Fibroblast of pulmonary artery (primary cell): ENCODE data around the gene OR7A10.

ENCODE experiments used
- DNase-seq: peaks from one replicate; pipeline ENCODE4 v3.0.0-alpha.2; 2010; ENCODE audit warnings: low read depth
- H3K4me3 ChIP-seq: replicated peaks from 2 replicates; pipeline ENCODE4 v1.5.1; 2011; ENCODE audit warnings: low read depth, mild to moderate bottlenecking, control low read depth, low read length, moderate library complexity
- TF ChIP-seq, protein P1 (sequence below): IDR thresholded peaks from 2 replicates; pipeline ENCODE4 v1.5.1; 2011; ENCODE audit warnings: mild to moderate bottlenecking, control low read depth, low read length, inconsistent platforms; ENCODE audit errors: missing control alignments

The OR7A10 gene

GRCh38 chr19:14843578-14843977 is 5.1 kb downstream of the OR7A10 start:
- TF ChIP-seq, protein P1, sequence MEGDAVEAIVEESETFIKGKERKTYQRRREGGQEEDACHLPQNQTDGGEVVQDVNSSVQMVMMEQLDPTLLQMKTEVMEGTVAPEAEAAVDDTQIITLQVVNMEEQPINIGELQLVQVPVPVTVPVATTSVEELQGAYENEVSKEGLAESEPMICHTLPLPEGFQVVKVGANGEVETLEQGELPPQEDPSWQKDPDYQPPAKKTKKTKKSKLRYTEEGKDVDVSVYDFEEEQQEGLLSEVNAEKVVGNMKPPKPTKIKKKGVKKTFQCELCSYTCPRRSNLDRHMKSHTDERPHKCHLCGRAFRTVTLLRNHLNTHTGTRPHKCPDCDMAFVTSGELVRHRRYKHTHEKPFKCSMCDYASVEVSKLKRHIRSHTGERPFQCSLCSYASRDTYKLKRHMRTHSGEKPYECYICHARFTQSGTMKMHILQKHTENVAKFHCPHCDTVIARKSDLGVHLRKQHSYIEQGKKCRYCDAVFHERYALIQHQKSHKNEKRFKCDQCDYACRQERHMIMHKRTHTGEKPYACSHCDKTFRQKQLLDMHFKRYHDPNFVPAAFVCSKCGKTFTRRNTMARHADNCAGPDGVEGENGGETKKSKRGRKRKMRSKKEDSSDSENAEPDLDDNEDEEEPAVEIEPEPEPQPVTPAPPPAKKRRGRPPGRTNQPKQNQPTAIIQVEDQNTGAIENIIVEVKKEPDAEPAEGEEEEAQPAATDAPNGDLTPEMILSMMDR: no peak
- DNase-seq: no peak
- no peak overlapping the region for H3K4me3 ChIP-seq

GRCh38 chr19:14843169-14843568 is 5.6 kb downstream of the OR7A10 start:
- no peak for DNase-seq
- TF ChIP-seq, protein P1: no peak
- H3K4me3 ChIP-seq: no peak overlapping the region

DNA sequence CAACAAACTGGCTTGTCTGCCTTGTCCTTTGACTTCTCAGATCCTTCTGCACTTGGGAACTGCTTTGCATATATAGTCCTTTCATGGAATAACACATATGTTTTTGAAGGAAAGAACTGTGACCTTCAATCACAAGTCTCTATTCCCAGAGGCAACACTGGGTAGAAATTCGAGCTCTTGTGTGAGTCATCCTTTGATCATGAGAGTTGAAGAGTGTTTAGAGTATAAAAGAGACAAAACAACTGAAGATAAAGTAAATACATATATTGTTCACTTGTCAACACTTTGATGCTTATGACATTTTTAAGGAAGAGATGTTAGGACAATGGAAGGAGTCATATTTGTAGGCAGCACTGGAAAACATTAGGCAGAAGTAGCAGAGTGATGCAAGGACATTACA is 8.5 kb downstream of the OR7A10 start:
- no peak for DNase-seq
- no peak overlapping the region for H3K4me3 ChIP-seq
- TF ChIP-seq, protein P1: no peak

DNA sequence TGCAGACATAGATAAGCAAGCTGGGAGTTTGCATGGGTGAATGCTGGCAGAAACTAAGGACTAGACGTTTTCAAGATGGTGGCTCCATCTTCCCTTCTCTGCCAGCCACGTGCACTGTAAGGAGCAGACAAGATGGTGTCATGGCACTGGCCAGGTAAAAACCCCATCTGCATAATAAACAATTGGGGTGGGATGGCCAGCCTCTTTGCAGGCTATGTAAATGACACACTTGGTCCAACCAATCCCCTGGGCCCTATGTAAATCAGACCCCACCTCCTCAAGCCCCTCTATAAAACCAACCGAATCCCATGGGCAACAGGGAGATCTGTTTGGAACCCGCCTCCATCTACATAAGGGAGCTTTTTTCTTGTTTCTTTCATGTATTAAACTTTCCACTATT is 11.3 kb downstream of the OR7A10 start:
- TF ChIP-seq, protein P1: no peak

DNA sequence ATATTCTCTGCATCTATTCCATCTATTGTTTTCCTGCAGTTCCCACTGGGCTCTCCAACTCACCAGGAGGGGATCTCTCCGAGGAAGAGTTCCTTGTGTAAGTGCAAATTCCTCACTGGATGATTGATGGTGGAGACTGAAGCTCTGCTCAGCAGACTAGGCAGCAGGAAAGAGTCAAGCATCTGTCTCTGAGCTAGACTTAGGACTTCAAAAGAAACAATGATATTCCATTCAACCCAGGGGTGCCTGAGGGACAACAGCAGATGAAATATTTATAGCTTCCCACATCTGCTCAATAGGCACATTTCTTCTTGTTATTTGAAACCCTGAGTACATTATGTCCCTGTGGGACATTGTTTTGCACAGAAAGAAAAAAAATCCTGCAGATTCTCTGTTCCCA is 13.7 kb downstream of the OR7A10 start, which contains the start of the genes OR7A5 and OR7C1:
OR7A5 (minus strand) TSS at position 175 of the 400 bp plus-strand sequence. CDS start 6,944 bp downstream, outside the sequence.
OR7C1 (minus strand) TSS at position 175 of the 400 bp plus-strand sequence. CDS start 35,049 bp downstream, outside the sequence.
- no peak within 1 kb of the TSS for H3K4me3 ChIP-seq
- TF ChIP-seq, protein P1: no peak
- DNase-seq: no peak

More for the DNA sequence above, 11.3 kb downstream of the OR7A10 start:
- H3K4me3 ChIP-seq: no peak overlapping the region
- DNase-seq: no peak

GRCh38 chr19:14830702-14831101 is 18.0 kb downstream of the OR7A10 start:
- no peak for DNase-seq
- TF ChIP-seq, protein P1: no peak
- H3K4me3 ChIP-seq: no peak overlapping the region

DNA sequence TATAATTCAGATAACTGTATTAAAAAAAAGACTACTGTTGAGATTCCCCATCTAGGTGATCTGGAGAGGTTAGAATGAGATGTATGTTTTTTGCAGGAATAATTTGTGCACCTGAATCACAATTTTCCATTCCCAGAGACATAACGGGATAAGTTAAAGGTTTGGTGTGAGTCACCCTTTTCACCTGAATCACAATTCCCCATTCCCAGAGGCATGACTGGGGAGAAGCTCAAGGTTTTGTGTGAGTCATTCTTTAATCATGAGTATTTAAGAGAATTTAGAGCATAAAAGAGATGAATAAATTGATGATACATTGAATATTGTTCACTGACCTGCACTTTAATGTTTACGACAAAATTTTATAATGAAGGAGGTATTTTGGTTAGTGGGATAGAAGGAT is 22.7 kb downstream of the OR7A10 start:
- TF ChIP-seq, protein P1: no peak
- DNase-seq: no peak
- H3K4me3 ChIP-seq: no peak overlapping the region
